Dedifferentiated amniotic fluid mesenchymal stem cell (primary cell): Measurements from ENCODE around the gene LDLRAD4.

ENCODE experiments used
- DNase-seq: peaks from one replicate; pipeline ENCODE4 v3.0.0-alpha.2; 2016; ENCODE audit errors: extremely low spot score

LDLRAD4 gene

DNA sequence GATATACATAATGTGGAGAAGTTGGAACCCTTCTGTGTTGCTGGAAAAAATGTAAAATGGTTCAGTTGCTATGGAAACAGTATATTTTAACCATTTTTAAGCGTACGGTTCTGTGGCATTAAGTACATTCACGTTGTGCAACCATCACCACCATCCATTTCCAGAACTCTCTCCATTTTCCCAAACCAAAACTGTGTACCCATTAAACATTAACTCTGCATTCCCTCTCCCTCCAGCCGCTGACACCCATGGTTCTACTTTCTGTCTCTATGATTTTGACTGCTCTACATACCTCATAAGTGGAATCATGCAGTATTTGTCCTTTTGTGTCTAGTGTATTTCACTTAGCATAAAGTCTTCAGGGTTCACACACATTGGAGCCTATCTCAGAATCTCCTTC lies 67.3 kb downstream of the LDLRAD4 start:
- no peak for DNase-seq

- DNase-seq = no peak
Measured at GRCh38 chr18:13286456-13287125, 68.0 kb downstream of the LDLRAD4 start.

GRCh38 chr18:13287372-13287771 lies 68.8 kb downstream of the LDLRAD4 start:
- DNase-seq = no peak

DNA sequence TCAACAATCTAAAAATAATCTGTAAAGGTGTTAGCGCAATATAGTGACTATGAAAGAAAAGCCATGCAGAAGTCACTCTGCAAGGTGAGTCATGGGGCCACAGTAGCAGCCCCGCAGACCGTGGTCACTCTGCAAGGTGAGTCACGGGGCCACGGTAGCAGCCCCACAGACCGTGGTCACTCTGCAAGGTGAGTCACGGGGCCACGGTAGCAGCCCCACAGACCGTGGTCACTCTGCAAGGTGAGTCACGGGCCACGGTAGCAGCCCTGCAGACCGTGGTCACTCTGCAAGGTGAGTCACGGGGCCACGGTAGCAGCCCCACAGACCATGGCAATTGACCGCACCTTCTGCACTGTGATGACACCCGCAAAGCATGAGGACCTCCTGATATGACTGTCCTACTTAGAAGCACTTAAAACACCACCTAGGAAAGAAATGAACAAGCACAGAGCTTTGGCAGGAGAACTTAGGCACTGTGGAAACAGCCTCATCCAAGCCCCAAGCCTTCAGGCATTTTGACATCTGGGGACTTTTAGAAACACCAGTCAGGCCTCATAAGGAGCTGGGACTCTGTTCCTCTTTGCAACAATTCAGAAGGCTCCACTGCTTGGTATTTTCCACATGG lies 70.1 kb downstream of the LDLRAD4 start:
- no peak for DNase-seq

- DNase-seq = no peak
Measured at GRCh38 chr18:13289481-13290205, 71.1 kb downstream of the LDLRAD4 start.

GRCh38 chr18:13290856-13291271 lies 72.3 kb downstream of the LDLRAD4 start:
- DNase-seq = no peak

DNA sequence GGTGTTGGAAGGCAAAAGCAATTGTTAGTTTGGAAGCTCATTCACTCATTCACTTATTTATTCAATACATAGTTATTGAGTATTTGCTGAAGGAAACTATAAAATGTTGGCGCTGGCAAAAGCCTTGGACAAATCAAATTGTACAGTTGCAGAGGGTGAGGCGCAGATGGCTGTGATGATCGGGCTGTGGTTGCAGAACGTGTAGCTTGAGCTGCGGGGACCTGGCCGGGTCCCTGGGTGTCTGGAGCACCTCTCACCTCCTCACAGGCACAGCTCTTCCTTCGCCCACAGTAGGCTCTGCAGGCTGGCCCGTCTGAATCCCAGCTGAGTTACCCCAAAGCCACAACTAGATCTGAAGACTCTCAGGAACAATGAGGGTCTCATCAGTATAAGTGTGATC lies 72.7 kb downstream of the LDLRAD4 start:
- DNase-seq = no peak

DNA sequence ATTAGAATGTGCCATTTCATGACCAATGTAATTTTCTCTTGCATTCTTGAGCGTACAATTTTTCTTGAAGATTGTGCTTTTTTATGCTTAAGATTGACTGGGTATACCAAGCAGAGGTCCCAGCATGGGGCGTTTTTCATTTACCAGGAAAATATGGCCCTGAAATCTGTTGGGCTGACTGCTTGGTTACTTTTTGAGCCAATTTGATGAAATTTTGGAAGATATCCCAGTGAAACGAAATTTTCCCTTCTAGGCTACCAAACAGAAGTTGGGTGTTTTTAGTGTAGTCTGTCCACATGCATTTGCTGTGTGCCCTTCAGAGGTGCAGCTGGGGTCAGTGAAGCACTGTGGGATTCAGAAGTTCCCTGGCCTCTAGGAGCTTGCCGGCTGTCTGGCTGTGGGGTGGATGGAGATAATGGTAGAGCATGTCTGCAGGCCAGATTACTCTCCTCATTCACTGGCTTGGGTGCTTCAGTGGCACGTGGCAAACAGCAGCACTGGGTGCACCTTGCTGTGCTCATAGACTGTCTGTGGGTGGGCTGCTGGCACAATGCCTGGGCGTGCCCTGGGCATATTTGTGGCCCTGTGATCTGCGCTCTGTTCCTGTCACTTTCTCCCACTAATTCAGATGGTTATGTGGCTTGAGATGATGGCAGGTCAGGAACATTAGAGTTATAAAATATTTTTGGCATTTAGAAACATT lies 73.3 kb downstream of the LDLRAD4 start:
- DNase-seq = no peak

DNA sequence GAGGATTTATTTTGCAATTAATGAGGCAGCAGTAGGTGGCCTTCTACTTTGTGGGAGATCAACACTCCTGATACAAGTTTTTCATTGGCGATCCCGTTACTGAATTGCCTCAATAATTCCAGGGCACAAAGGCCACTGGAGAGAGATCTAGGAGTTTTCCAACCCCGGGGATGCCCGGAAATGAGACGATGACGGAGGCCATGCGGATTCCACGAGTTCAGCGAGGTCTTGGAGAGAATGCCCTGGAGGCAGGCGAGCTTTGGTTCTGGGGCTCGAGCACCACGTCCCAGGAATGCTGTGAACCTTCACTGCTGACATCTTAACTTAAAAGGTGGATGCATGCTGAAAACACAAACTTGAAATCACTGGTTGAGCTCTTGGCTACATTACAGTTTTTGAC lies 74.2 kb downstream of the LDLRAD4 start:
- DNase-seq = no peak

DNA sequence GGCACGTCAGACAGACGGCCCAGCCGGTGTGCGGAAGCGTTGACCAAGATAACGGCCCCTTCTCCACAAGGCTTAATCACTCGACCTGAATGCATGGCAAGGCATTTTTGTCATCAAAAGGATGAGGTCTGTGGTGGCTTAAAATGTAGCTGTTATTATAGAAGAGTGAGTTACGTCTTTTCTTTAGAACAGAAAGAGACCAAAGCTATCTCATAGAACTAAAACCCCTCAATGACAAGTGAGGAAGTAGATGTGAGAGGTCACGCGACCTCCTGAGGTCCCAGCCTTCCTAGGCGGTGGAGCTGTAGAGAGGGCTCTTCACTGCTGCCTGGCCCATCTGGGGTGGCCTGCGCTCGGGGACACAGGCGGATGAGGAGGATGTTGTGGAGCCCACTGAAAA lies 75.7 kb downstream of the LDLRAD4 start:
- DNase-seq = no peak

DNA sequence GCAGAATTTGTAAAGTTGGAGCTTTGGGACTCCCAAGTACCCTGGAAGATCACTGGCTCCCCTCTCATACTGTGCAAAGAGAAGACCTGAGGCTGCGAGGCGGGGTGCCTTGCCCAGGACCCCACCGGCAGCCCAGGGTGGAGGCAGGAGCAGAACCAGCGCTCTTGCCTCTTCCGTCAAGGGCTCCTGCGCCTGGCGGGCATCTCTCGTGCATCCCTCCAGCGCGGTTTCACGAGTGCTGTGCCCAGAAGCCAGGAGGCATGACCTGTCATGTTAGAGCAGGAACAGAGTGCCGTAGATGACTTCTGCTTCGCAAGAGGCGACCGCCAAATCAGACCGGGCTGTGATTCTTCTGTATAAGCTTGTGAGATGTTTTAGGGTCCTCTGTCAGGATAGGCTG lies 77.3 kb downstream of the LDLRAD4 start:
- DNase-seq = no peak

DNA sequence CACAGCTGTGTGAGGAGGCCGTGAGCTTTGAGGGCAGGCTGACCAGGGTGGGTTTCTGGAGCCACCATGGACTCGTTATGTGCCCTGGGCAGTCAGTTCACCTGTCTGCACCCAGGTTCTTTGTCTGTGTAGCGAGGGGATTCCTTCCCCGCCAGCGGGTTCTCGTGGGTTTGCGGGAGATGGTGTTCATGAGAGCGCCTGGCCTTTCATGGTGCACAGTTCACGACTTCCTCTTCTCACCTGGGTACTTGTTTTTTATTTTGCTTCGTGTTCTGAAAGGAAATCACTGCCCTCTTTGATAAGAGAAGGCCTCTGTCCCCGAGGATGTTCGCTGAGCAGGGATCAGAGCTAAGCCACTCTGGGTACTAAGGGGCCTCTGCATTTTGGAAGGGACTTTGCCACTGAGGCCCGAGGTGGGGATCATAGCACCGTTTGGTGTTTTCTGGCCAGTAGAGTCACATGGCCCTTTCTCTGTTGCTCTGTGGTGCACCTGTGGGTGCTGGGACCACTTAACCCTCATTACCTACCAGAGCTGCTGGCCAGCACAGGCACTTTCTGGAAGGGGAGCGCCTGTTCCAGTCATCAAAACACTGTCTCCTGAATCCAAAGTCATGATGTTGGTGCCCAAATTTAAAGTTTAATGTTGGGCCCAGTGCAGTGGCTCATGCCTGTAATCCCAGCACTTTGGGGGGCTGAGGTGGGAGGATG lies 78.5 kb downstream of the LDLRAD4 start:
- DNase-seq = no peak

- DNase-seq = no peak
Measured at GRCh38 chr18:13298262-13298661, 79.7 kb downstream of the LDLRAD4 start.

GRCh38 chr18:13300029-13300428 lies 81.5 kb downstream of the LDLRAD4 start:
- no peak for DNase-seq

DNA sequence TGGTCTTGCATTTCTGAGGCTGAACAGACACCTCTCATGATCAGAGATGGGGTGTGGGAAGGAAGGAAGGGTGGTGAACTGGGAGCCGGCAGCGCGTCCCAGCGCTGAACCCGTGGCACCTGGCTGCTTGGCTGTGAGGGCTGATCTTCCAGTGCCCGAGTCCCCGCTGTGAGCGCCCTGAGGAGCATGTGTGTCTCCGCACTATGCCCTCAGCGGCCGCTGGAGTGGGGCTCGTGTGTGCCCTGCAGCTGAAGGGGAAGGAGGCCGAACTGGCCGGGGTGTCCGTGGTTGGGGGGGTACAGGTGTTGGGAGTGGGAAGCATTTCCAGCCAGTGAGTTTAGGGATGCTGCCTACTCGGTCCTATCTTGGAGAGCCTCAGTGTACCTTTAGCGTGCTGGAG lies 82.2 kb downstream of the LDLRAD4 start:
- no peak for DNase-seq

GRCh38 chr18:13302040-13302439 lies 83.5 kb downstream of the LDLRAD4 start:
- no peak for DNase-seq

DNA sequence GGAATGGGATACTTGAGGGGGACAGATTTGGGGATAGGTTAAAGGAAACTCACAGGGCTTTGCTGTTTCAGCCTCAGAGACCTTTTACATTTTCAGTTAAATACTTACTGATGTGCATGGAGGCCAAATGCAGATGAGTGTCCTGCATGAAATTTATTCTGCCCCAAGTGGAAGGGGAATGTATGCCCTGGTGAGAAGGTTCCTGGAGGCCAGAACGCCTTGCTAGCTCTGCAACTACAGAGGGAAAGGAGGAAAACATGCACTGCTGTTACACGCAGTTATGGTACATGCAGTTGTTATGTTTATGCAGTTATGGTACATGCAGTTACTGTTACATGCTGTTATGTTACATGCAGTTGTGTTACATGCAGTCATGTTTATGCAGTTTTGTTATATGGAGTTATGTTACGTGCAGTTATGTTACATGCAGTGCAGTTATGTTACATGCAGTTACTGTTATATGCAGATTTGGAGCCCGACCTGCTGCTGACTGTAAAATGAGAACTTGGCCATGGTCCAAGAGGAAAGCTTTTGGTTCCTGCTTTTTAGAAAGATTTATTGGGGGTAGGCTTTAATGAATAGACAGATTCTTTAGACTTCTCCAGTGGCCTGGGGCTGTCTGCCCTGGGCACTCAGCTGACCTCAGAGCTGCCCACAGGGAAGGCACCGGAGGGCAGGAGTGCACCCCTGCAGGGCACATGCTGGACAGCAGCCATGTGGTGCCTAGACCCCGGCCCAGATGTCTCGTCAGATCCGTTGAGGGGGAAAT lies 84.1 kb downstream of the LDLRAD4 start:
- no peak for DNase-seq

DNA sequence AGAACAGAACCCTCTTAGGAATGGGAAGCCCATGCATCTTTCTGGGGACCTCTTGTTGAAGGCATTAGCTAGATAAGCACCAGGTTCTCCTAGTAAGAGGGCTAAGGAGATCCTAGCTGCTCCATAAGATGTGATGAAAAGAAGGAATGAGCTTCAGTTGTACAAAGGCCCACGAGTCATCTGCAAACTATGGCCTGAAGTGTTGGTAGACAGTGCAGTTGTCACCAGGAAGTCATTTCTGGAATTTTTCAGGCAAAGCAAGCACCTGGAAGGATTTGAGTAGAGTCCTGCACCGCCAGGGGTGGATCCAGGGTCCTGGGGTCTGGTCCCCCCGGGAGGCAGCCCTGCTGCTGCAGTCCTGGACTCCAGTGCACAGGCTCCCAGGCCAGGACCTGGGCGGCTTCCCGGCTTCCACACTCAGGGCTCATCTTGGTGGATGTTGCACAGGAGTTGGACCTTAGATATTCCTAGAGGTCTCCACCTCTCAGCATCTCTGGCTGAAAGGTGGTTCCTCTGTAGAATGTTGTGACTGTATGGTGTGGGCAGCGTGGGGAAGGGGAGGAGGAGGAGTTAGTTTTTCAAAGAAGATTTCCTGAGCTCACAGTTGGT lies 85.3 kb downstream of the LDLRAD4 start:
- DNase-seq = no peak

DNA sequence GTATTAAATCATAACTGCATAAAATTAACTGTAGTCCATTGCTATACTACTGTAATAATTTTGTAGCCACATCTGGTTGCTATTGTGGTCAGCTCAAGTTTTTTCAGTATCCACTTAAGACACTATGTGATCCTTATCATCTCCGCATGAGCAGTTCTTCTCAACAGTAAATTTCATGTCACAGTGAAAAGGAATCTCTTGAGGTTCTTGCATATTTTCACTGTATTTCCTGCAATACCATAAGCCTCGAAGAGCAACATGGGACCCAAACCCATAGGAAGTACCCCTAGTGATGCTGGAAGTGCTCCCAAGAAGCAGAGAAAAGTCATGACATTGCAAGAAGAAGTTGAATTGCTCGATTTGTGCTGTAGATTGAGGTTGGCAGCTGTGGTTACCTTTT lies 86.7 kb downstream of the LDLRAD4 start:
- no peak for DNase-seq

DNA sequence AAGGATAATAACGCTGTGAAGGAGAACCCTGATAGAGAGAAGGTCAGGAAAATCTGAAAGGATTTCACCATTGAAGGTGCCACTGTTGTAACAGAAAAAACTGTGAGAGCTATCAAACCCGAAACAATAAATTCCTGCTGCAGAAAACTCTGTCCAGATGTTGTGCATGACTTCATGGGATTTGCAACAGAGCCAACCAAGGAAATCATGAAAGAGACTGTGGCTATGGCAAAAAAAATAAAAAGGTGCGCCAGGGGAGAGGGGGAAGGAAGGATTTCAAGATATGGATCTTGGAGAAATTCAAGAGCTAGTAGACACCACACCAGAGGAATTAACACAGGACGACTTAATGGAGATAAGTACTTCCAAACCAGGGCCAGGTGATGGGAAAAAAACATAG lies 88.0 kb downstream of the LDLRAD4 start:
- no peak for DNase-seq

GRCh38 chr18:13308369-13308768 lies 89.8 kb downstream of the LDLRAD4 start:
- no peak for DNase-seq
